Measurements from ENCODE around the gene UBL7.

DNA sequence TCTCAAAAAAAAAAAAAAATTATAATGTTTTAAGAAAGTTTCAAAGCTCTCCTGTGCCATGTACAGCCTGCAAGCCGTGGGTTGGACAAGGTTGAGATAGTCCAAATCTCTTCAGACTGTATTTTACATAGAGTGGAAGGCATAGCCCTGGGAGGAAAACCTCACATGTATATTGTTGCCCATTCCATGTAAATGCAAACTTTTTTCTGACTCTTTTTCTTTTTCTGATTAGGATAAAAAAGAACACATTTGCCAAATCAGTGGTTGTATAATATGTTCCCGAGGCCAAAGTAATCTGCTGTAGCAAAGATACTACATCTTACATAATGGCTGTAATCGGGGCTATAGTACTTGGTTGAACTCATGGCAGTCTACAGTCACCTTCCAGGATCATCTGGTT is 35.7 kb upstream of the UBL7 start:
- TF ChIP-seq, protein P1, sequence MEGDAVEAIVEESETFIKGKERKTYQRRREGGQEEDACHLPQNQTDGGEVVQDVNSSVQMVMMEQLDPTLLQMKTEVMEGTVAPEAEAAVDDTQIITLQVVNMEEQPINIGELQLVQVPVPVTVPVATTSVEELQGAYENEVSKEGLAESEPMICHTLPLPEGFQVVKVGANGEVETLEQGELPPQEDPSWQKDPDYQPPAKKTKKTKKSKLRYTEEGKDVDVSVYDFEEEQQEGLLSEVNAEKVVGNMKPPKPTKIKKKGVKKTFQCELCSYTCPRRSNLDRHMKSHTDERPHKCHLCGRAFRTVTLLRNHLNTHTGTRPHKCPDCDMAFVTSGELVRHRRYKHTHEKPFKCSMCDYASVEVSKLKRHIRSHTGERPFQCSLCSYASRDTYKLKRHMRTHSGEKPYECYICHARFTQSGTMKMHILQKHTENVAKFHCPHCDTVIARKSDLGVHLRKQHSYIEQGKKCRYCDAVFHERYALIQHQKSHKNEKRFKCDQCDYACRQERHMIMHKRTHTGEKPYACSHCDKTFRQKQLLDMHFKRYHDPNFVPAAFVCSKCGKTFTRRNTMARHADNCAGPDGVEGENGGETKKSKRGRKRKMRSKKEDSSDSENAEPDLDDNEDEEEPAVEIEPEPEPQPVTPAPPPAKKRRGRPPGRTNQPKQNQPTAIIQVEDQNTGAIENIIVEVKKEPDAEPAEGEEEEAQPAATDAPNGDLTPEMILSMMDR (IDR thresholded peaks at IDR 0.05; ENCODE audit: low read length), result no peak
- TF ChIP-seq EZH2 (IDR thresholded peaks at IDR 0.05; ENCODE audit: borderline replicate concordance, low read length), result no peak

Data from OCI-LY1 (cell line).